GM18505 (cell line): ENCODE results near the gene WLS.

ENCODE experiments used
- ATAC-seq: cut with Tn5 transposase; IDR thresholded peaks from one replicate; pipeline ENCODE4 v1.9.1; 2021; ENCODE audit not compliant: unreplicated experiment
- POLR2A ChIP-seq: IDR thresholded peaks from 4 replicates; pipeline ENCODE4 v1.6.1; 2011; ENCODE audit warnings: borderline replicate concordance; ENCODE audit not compliant: insufficient read depth, insufficient read length; ENCODE audit errors: extremely low read depth

The WLS gene

DNA sequence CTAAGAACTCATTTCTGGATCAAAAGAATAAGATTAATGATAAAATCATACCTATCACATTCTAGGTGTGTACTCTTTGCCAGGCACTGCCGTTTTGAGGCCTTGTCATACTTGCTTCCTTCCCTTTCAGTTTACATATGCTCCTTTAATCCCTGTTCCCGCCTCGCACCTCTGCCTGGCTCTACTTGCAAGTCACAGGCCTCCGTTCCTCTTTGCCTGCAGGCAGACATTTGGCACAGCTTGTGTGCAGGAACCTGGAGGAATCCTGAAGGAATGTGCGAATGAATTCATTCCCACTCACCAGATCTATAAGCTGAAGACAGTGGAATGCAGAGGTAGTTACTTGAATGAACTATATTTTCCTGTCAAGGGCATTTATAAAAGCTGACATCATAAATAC lies 13.8 kb downstream of the WLS start:
- no peak for TF ChIP-seq POLR2A
- ATAC-seq, result no peak

DNA sequence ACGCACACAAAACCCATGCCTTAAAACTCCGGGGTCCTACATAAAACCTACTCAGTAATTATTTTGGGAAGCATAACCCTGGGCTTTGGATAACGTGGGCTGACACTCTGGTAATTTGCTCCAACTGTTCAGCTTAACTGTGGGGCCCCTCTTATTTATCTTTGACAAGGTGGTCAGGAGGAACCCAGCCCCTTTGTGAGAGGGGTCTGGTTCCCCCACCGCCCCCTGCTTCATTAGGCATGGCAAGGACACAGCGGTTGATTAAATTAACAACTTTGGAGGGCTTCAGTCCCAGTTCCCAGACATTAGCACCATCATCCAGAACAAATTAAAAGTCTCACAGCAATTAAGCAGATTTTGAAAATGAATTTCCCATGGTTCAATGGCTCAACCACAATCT lies 14.7 kb downstream of the WLS start:
- ATAC-seq, result no peak

DNA sequence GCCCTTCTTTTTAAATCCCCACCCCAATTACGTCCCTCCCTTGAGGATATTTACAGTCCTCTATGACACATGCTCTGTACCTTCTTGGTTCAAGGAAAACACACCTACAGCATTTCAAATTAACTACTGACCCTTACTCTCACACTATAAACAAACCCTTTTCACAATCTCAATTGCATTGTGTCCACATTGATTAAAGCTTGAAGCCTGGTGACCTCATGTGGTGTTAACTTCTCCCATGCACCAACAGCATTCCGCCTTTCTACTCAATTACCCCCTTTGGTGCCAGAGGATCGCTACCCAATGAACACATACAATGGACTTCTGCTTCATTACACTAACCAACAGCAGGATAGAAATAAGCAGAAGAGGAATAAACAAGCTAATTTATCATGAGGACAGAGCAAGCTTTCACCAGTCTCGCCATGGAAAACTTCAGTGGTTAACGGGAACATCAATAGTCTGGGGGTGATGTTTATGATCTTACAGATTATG lies 15.2 kb downstream of the WLS start:
- ATAC-seq, result no peak
- no peak for TF ChIP-seq POLR2A

More for the DNA sequence above, 14.7 kb downstream of the WLS start:
- no peak for TF ChIP-seq POLR2A

DNA sequence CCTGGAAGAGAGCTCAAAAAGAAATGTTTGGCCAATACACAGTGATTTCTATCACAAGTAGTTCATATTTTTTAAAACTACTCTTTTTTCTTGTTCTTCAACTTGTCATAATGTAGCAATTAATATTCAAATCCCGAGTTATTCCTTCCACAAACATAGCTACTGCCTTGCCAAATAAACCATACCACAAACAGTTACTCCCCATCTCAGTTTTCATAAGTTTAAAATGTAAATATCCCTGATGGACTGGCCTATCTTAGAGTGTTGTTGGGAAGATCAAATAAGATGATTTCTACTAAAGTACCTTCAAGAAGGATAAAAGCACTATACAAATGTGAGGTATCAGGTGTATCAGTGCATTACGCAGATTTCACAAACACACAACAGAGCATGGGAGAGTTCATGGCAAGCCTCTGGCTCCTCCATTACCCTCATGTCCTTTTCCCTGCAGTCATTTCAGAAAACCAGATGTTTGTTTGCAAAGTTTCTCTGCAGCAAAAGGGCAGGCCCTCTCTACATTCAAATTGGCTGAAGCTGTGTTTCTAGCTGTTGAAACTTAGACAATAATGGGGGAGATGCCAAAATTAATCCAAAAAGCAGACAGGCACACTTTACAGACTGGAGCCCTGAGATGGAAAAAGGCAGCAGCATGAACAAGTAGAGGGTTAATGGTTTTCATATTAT lies 16.1 kb downstream of the WLS start:
- ATAC-seq, result no peak
- TF ChIP-seq POLR2A, result no peak

GRCh38 chr1:68213843-68214242 lies 18.5 kb downstream of the WLS start:
- no peak for TF ChIP-seq POLR2A
- ATAC-seq, result no peak

DNA sequence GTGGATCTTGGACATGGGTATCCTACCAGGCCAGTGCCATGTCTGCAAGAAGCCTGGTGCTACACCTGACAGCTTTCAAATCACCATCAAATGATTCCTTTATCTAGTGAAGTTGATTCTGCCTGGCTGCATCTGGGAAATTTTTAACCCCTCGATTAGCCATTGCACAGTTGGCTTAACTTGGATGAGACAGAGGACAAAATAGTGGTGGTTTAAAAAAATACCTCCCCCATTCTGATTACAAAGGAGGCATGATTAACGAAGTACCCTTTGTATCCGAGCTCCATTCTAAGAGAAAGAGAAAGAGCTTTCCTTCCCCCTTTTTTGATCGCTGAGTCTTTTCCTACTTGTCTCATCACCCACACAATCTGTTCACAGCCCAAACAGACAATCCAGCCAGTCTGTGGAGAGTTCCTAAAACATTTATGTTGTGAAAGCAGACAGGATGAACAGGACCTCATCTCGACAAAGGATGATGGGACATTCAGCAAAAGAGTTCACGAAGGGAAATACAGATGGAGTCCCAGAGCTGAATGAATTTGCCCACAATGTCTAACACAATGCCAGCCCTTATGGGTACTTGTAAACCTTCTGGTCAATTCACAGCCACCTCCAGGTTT lies 20.5 kb downstream of the WLS start:
- no peak for ATAC-seq
- TF ChIP-seq POLR2A, result no peak

- ATAC-seq, result no peak
- no peak for TF ChIP-seq POLR2A
Measured at GRCh38 chr1:68210829-68211228, 21.5 kb downstream of the WLS start.

- no peak for TF ChIP-seq POLR2A
- ATAC-seq, result no peak
Measured at GRCh38 chr1:68210027-68210426, 22.3 kb downstream of the WLS start.

GRCh38 chr1:68206848-68207689 lies 25.3 kb downstream of the WLS start:
- ATAC-seq, result no peak
- no peak for TF ChIP-seq POLR2A

GRCh38 chr1:68205794-68206358 lies 26.4 kb downstream of the WLS start:
- ATAC-seq, result no peak

DNA sequence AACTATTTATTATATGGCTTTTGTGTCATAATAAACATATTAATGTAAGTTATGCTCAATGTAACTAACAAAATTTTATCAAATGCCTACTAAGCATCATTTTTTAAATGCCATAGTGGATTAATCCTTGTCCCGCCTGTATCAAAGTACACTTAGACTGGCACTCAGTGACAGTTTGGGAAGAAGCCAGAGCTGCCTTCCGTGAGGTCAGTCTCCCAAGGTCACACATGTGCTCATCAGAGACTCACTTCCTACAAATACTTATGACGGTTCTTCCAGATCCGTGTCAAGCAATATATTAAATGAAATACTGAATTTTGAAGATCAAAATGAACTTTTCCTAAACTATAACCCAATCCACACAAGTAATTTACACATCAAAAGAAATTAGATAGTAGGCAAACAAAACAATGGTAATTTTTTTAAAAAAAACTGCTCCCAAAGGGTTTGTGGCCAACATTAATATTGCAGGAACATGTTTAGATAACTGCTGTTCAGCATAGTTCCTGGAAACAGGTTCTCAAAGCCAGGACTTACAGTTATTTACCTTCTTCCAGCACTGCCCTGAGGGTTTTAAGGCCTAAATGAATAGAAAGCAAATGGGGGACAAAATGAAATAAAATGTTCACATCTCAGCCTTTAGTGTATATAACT lies 27.2 kb downstream of the WLS start:
- ATAC-seq, result no peak
- TF ChIP-seq POLR2A, result no peak

More at GRCh38 chr1:68205794-68206358, 26.4 kb downstream of the WLS start:
- no peak for TF ChIP-seq POLR2A

DNA sequence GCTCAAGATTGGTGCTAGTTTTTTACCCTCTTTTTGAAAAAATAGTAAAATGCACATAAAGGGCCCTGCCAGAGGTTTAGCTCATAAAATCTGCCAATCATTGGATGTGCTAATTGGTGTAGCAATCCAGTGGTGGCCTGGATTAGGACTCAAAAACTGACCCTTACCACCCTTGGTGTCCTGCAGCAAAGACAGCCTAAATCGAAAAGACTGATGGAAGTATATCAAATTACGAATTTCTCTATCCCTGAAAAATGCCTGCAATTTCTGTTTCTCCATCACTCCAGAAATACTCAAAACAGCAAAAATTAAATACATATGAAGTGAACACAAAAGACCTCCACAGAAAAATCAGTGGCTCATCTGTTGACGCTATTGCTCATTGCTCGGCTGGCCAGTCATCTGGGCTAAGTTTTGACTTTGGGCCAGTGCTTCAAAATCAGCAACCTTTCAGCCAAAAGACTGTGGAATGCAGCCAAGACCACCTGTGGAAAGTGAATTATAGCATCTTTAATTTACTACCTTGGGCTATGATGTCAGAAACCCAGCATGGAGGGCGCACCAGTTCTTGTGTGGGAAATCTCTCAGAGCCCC lies 30.0 kb downstream of the WLS start:
- ATAC-seq, result no peak
- no peak for TF ChIP-seq POLR2A
